Heart right ventricle (tissue), 16 donors: ENCODE results near the gene CCT8L2. TPM values are rescaled to one million over a fixed set of nuclear protein-coding genes. Genes with fewer than 3 reads are reported as not detected.
A peak's percentile ranks its signal among the peaks of the same experiment; 100 is the strongest.
"Not testable (repeated sequence)": the region's sequence is repeated elsewhere in the genome, so short reads cannot be mapped to it uniquely, and the experiment has no call there.

ENCODE experiments used
- ATAC-seq, 8 donors: fragments of 200-7000 bp; cut with Tn5 transposase; one replicate each; pipeline ENCODE4 v1.9.1; 2020; ENCODE audit warnings: mild to moderate bottlenecking in 8 of 8, moderate library complexity in 8 of 8, moderate number of reproducible peaks in 1 of 8
- DNase-seq, 2 donors: peaks; one replicate each; pipeline ENCODE4 v3.0.0-alpha.2; 2020
- H3K27ac ChIP-seq, 10 donors: fragments of 200-600 bp; sonication (generic) in 2 of 10; one replicate each; pipeline versions ENCODE4 v1.5.0 to v1.8.0; 2020 to 2022; ENCODE audit warnings: mild to moderate bottlenecking in 3 of 10
- H3K27me3 ChIP-seq, 7 donors: fragments of 200-600 bp; one replicate each; pipeline ENCODE4 v1.8.0; 2021 to 2022; ENCODE audit warnings: mild to moderate bottlenecking in 2 of 7
- H3K36me3 ChIP-seq, 9 donors: fragments of 200-600 bp; sonication (generic) in 1 of 9; one replicate each; pipeline versions ENCODE4 v1.5.0 to v1.8.0; 2020 to 2022; ENCODE audit warnings: mild to moderate bottlenecking in 2 of 9
- H3K4me1 ChIP-seq, 9 donors: fragments of 200-600 bp; sonication (generic) in 1 of 9; one replicate each; pipeline versions ENCODE4 v1.5.0 to v1.8.0; 2020 to 2022; ENCODE audit warnings: mild to moderate bottlenecking in 4 of 9
- H3K4me3 ChIP-seq, 10 donors: fragments of 200-600 bp; sonication (generic) in 2 of 10; one replicate each; pipeline versions ENCODE4 v1.5.0 to v1.8.0; 2020 to 2022; ENCODE audit warnings: mild to moderate bottlenecking in 7 of 10, moderate library complexity in 2 of 10
- H3K9me3 ChIP-seq, 11 donors: fragments of 200-600 bp in 10 of 11; sonication (generic) in 2 of 11; one replicate each; pipeline versions ENCODE4 v1.5.0 to v1.8.0; 2013 to 2022; ENCODE audit warnings: mild to moderate bottlenecking in 2 of 11, control low read depth in 1 of 11, moderate library complexity in 1 of 11
- WGBS, 2 donors: extraction: QIAGEN DNeasy Blood & Tissue Kit; methylation state at CpG; one replicate each; pipeline ENCODE4 v1.1.7; 2013; ENCODE audit warnings: inconsistent platforms in 1 of 2; 5-methylcytosine and 5-hydroxymethylcytosine counted together
- intact Hi-C, 10 donors: fragments of 100-400 bp; cut with DNase I; formaldehyde crosslinking; loops; one replicate each; pipeline versions ENCODE4 v1.11.1 to v1.14.2; 2022
- polyA plus RNA-seq, 2 donors: library from polyadenylated mRNA; stranded (reverse); fragments of 200-250 nt; gene quantifications; one replicate each; pipeline ENCODE4 v1.2.3, GENCODE V29; 2013
- total RNA-seq, 10 donors: library from RNA; stranded (reverse); fragmentation: NEBNext Ultra II Directional in 3 of 10; extraction: Animal tissue kit (Norgen Biotek cat#: 25700) in 3 of 10; gene quantifications; one replicate each; pipeline versions ENCODE4 v1.2.1 to v1.2.4, GENCODE V29; 2021 to 2023
- TF ChIP-seq, protein P1 (sequence below), 9 donors: fragments of 200-600 bp; sonication (generic) in 2 of 9; IDR thresholded peaks; one replicate each; pipeline versions ENCODE4 v1.5.0 to v1.8.0; 2021 to 2022; ENCODE audit warnings: antibody characterized with exemption in 9 of 9, mild to moderate bottlenecking in 5 of 9, moderate library complexity in 1 of 9
- donor health status: Arrhythmogenic right ventricular cardiomyopathy.
- donor health status: ischemic (EF 13 %, LVEDD 7.1; RV severe dilation, severe dysfunction).
- donor health status: healthy with polysubstance abuse.
- donor health status: DM: no; HTN: yes; CAD: no.
- donor health status: DM: no; HTN: no; CAD: no.
- donor health status: ischemic (EF 25% LVEDD 6.9; RV normal size, moderate dysfunction).
- donor health status: ischemic (EF 25% LVEDD 5.7; RV mildly dilated, moderate dysfunction).
- donor health status: healthy.
- donor health status: DM: yes; HTN: yes; CAD: no.
- donor health status: Ischemic cardiomyopathy.
- donor health status: ischemic (EF 35%, LVEDD 5.7; RV mildly dilated, moderate dysfunction).
- donor health status: nonischemic (EF 11% LVEDD 7.7; RV severe dilation, severe dysfunction).
- donor health status: DM: yes; HTN: yes; CAD: no.
- donor health status: PGD.
- donor health status: ischemic (EF 29% LVEDD 5.4; RV normal size, mild dysfunction).
- donor health status: nonischemic (EF 23%, LVEDD 6.1; RV moderate dilation, normal function).

Gene CCT8L2
- total and polyA plus RNA-seq, 12 donors = not detected

- H3K4me1 ChIP-seq = peaks cover 0 to 4% (median 0%) of the 10 kb centered on the region in 9 donors
- ATAC-seq (peak in 4 of 8 donors; percentile 17 to 49 (median 36)), DNase-seq (no peak)
- H3K36me3 ChIP-seq = peaks cover 0 to 3% (median 0%) of the 10 kb centered on the region in 9 donors
- intact Hi-C loops = no loop called here
- H3K4me3 ChIP-seq = peak overlapping the region in 9 of 10 donors; percentile 21 to 47 (median 41)
- TF ChIP-seq, protein P1, sequence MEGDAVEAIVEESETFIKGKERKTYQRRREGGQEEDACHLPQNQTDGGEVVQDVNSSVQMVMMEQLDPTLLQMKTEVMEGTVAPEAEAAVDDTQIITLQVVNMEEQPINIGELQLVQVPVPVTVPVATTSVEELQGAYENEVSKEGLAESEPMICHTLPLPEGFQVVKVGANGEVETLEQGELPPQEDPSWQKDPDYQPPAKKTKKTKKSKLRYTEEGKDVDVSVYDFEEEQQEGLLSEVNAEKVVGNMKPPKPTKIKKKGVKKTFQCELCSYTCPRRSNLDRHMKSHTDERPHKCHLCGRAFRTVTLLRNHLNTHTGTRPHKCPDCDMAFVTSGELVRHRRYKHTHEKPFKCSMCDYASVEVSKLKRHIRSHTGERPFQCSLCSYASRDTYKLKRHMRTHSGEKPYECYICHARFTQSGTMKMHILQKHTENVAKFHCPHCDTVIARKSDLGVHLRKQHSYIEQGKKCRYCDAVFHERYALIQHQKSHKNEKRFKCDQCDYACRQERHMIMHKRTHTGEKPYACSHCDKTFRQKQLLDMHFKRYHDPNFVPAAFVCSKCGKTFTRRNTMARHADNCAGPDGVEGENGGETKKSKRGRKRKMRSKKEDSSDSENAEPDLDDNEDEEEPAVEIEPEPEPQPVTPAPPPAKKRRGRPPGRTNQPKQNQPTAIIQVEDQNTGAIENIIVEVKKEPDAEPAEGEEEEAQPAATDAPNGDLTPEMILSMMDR (IDR thresholded peaks at IDR 0.05) = no peak
- no peaks in the 10 kb centered on the region for H3K9me3 ChIP-seq
- H3K27me3 ChIP-seq = peaks cover 0 to 65% (median 48%) of the 10 kb centered on the region in 7 donors
- 1 to 2% methylated on average over 76 to 77 of the region's 77 CpGs for WGBS, 2 donors
- no peak overlapping the region for H3K27ac ChIP-seq
Measured at GRCh38 chr22:16609548-16610261, 17.1 kb upstream of the CCT8L2 start.

DNA sequence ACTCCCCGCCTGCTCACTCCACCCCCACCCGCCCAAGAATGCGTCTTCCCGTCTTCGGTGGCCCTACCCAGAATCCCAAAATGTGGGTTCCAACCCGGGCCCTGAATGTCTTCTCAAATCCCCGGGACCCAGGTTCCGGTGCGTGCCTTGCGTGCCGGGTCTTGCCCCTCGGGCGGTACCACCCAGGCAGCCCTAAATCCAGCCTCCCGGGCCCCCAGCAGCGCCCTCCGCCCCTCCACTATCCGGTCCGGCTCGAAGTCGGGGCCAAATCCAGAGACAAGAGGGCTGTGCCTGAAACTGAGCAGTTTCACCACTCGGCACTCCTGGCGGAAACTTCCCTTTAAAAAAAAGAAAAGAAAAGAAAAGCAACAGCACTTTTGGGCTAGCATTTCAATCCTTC, 16.3 kb upstream of the CCT8L2 start:
- Histone ChIP-seq H3K4me3 (peak overlapping the region in 7 of 10 donors; percentile 24 to 47 (median 42)), H3K9me3 (no peaks in the 10 kb centered on the region), H3K27ac (no peak overlapping the region), H3K36me3 (peaks cover 0 to under 1% (median 0%) of the 10 kb centered on the region in 9 donors), H3K27me3 (peaks cover 0 to 72% (median 54%) of the 10 kb centered on the region in 7 donors), H3K4me1 (peaks cover 0 to 4% (median 0%) of the 10 kb centered on the region in 9 donors)
- ATAC-seq = no peak
- WGBS, 2 donors = 6 to 7% methylated on average over 22 of the region's 22 CpGs
- TF ChIP-seq, protein P1 (IDR thresholded peaks at IDR 0.05) = no peak
- DNase-seq = no peak
- intact Hi-C loops = no loop called here

DNA sequence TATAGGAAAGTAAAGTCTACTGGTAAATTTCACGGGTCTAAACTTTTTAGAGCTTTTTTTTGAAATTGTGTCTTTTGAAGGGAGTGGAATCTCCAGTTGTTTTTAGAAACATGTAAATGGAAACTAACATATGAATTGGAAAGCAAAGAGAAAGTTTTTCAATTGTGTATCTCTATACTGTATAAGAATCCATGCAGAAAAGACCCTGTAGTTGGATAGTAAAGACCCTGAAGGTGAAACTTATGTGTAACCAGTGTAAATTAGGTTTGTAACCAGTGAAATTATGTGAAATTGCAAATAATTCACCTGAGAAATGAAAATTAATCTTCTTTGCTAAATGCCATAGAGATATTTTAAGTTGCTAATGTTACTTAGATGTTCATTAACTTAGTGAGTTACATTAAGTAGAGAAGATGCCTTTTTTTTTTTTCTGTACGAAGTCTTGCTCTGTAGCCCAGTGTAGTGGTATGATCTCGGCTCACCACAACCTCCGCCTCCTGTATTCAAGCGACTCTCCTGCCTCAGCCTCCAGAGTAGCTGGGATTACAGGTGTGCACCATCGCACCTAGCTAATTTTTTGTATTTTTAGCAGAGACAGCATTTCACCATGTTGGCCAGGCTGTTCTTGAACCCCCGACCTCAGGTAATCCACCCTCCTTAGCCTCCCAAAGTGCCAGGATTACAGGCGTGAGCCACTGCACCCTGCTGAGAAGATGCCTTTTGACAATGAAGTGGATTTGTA, 11.8 kb upstream of the CCT8L2 start:
- H3K36me3 ChIP-seq, H3K4me3 ChIP-seq, H3K27ac ChIP-seq, H3K9me3 ChIP-seq, intact Hi-C loops, DNase-seq, ATAC-seq, H3K4me1 ChIP-seq: not testable (repeated sequence)
- WGBS, 2 donors = 36 to 44% methylated on average over 8 of the region's 8 CpGs
- peaks cover 0 to 88% (median 77%) of the 10 kb centered on the region in 7 donors for H3K27me3 ChIP-seq

DNA sequence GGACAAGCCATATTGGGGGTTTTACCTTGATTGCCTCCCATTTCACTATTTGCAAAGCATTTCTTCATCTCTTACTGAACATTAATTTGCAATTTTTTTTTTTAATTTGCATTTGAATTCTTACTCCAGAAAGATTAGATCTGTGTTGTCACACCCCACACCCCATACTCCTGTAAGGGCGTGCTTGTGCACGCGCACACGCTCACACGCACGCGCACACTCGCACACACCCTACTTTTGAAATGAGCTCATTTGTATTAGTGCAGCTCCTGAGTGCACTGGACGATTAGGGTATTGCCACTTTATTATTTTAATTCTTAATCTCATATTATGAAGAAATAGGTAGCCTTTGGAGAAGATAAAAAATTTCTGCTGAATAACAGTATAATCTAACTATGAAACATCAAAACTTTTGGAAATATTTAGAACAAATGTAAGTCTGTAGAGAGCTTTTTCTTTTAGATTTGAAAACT, 11.2 kb upstream of the CCT8L2 start:
- H3K27ac ChIP-seq, DNase-seq, ATAC-seq, H3K36me3 ChIP-seq, intact Hi-C loops, H3K9me3 ChIP-seq, H3K4me1 ChIP-seq: not testable (repeated sequence)
- 12% methylated on average over 9 of the region's 9 CpGs for WGBS, 2 donors
- Histone ChIP-seq H3K4me3 (peak overlapping the region in 1 of 10 donors; percentile 58), H3K27me3 (peaks cover 0 to 88% (median 76%) of the 10 kb centered on the region in 7 donors)

GRCh38 chr22:16603448-16603768, 10.8 kb upstream of the CCT8L2 start:
- WGBS, 2 donors = 11 to 17% methylated on average over 6 of the region's 6 CpGs
- Histone ChIP-seq H3K27me3 (peaks cover 0 to 88% (median 76%) of the 10 kb centered on the region in 7 donors), H3K36me3 (no peaks in the 10 kb centered on the region), H3K4me1 (peaks cover 0 to 8% (median 0%) of the 10 kb centered on the region in 9 donors), H3K27ac (no peak overlapping the region), H3K9me3 (no peaks in the 10 kb centered on the region), H3K4me3 (peak overlapping the region in 6 of 10 donors; percentile 47 to 58 (median 56))
- intact Hi-C loops = no loop called here
- TF ChIP-seq, protein P1 (IDR thresholded peaks at IDR 0.05) = no peak
- DNase-seq (no peak), ATAC-seq (no peak)

- H3K9me3 ChIP-seq, H3K36me3 ChIP-seq, H3K4me1 ChIP-seq, intact Hi-C loops, DNase-seq: not testable (repeated sequence)
- Histone ChIP-seq H3K4me3 (peak overlapping the region in 9 of 10 donors; percentile 33 to 58 (median 50)), H3K27ac (peak overlapping the region in 2 of 10 donors; percentile 9 to 10), H3K27me3 (peaks cover 0 to 88% (median 76%) of the 10 kb centered on the region in 7 donors)
- peak in 1 of 8 donors; percentile 7 for ATAC-seq
- 4% methylated on average over 33 of the region's 33 CpGs for WGBS, 2 donors
Measured at GRCh38 chr22:16602728-16603447, 10.3 kb upstream of the CCT8L2 start.

DNA sequence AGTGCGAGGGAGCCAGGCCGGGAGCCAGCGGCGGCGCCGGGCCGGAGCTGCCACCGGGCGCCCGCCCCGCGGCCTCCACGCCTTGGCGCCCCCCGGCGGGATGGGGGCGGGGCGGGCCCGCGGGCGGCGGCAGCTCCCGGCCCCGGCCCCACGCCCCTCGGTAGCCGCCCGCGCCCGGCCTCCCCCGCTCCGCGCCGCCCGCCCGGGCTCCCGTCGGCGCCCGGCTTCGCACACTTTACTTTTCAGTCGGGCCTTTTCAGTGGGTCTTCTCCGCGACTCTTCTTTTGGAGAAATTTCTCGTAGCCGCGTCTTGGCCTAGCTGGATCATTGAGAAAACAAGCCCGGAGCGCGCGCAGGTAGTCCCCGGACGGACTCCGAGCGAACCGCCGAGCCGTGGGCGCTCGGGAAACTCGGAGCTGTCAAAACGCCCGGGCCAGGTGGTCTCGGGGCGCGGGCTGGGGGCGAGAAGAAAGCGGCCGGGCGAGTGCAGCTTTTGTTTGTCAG, 9.7 kb upstream of the CCT8L2 start:
- ATAC-seq = peak in 1 of 8 donors; percentile 9
- H3K9me3 ChIP-seq, H3K4me1 ChIP-seq, DNase-seq, intact Hi-C loops, H3K36me3 ChIP-seq: not testable (repeated sequence)
- peak overlapping the region in 9 of 10 donors; percentile 33 to 58 (median 52) for H3K4me3 ChIP-seq
- H3K27ac ChIP-seq = peak overlapping the region in 7 of 10 donors; percentile 43 to 82 (median 76)
- peaks cover 0 to 87% (median 74%) of the 10 kb centered on the region in 7 donors for H3K27me3 ChIP-seq
- WGBS, 2 donors = 1 to 2% methylated on average over 58 to 70 of the region's 70 CpGs
